Limb (tissue), 2 donors: ENCODE results near the gene PRR14.
"Not testable (repeated sequence)": the region's sequence is repeated elsewhere in the genome, so short reads cannot be mapped to it uniquely, and the experiment has no call there.

Source experiments
- DNase-seq, 2 donors: peaks; one replicate each; pipeline ENCODE4 v3.0.0-alpha.2; 2016; ENCODE audit errors: extremely low spot score in 2 of 2

PRR14 gene

GRCh38 chr16:30628628-30629540, 21.9 kb upstream of the PRR14 start:
- DNase-seq = peak; percentile 69 to 89

DNA sequence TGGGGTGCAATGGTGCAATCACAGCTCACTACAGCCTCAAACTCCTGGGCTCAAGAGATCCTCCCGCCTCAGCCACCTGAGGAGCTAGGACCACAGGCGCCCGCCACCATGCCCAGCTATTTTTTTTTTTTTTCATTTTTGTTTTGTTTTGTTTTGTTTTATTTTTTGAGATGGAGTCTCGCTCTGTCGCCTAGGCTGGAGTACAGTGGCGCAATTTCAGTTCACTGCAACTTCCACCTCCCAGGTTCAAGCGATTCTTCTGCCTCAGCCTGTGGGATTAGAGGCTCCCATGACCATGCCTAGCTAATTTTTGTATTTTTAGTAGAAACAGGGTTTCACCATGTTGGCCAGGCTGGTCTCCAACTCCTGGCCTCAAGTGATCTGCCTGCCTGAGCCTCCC, 18.3 kb upstream of the PRR14 start:
- not testable (repeated sequence) for DNase-seq

- DNase-seq = no peak
Observed at GRCh38 chr16:30633526-30633925, 17.2 kb upstream of the PRR14 start.

- DNase-seq = no peak
Observed at GRCh38 chr16:30636599-30636998, 14.2 kb upstream of the PRR14 start.

DNA sequence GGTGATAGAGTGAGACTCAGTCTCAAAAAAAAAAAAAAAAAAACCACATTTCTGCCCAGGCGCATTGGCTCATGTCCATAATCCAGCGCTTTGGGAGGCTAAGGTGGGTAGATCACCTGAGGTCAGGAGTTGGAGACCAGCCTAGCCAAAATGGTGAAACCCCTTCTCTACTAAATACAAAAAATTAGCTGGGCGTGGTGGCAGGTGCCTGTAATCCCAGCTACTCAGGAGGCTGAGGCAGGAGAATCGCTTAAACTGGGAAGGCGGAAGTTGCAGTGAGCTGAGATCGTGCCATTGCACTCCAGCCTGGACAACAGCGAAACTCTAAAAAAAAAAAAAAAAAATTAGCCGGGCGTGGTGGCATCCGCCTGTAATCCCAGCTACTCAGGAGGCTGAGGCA, 13.6 kb upstream of the PRR14 start:
- not testable (repeated sequence) for DNase-seq

DNA sequence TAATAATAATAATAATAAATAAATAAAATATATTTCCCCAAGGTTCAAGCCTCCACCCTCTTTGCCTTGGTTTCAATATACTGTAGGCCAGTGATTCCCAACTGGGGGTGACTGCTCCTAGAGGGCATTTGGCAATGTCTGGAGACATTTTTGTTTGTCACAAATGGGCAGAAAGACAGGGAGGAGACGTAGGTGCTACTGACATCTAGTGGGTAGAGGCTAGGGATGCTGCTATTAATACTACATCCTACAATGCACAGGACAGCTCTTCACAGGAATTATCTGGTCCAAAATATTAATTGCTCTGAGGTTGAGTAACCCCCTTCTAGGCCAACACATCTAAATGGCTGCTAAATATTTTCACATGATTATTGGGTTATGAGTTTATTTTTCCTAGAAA, 12.8 kb upstream of the PRR14 start:
- DNase-seq = peak in 1 of 2 donors; percentile 38

DNA sequence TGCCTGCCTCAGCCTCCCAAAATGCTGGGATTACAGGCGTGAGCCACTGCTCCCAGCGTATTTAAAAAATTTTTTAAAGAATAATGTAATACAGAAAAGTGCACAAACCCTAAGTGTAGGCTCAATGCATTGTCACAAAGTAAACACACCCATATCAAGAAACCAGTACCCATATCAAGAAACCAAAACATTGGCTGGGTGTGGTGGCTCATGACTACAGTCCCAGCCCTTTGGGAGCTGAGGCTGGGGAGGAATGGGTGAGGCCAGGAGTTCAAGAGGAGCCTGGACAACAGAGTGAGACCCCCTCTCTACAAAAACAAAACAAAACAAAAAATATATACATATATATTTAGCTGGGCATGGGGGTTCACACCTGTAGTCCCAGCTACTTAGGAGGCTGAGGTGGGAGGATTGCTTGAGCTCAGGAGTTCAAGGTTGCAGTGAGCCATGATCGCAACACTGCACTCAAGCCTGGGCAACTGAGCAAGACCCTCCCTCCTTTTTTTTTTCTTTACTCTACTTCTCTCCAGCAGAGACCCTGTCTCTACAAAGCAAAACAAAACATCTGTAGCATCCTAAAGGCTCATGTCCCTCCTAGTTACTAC, 9.3 kb upstream of the PRR14 start:
- no peak for DNase-seq

- no peak for DNase-seq
Observed at GRCh38 chr16:30644334-30644830, 6.4 kb upstream of the PRR14 start.

- no peak for DNase-seq
Observed at GRCh38 chr16:30645727-30646126, 5.0 kb upstream of the PRR14 start.

DNA sequence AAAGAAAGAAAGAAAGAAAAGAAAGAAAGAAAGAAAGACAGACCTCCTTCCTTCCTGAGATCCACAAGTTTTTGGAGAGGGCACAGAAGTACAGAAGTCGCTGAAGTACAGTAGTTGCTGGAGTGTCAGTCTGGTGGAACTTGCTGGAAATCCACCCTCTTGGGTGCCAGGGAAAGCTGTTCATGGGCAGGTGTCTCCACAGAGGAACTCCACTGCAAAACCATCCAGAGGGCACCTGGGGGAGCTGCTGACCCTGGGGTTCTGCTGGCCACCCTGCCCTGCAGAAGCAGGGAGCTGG, 3.5 kb upstream of the PRR14 start:
- DNase-seq = no peak

DNA sequence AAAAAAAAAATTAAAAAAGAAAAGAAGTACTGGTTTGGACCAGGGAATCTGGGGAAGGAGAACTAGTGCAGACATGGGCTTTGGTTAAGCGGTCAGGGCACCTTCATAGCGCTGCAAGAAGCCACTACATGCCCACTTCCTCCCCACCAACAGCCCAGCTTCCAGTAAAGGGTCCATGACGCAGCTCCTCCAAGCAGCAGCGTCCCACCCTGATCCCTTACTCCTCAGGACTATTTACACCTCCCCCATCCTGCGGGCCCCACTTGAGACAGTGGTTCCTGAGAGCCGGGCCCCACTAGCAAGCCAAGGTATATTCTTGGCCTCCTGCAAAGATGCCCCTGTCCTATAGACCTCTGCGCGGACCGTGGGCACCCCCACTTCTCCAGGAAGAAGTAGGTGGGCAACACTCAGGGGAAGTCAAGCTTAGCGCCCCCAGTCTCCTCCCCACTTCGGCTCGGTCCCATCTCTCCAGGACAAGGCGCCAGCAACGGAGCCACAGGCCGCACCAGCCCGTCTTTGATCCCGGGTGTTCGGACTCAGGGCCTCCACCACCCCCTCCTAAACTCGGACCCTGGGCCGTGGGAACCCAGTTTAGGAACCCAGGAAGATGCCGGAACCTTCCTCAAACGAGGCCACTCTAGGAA, 913 bp upstream of the PRR14 start:
- DNase-seq = peak in 1 of 2 donors; percentile 8

- peak; percentile 8 to 74 for DNase-seq
Observed at GRCh38 chr16:30651124-30652004, 604 bp downstream of the PRR14 start.

DNA sequence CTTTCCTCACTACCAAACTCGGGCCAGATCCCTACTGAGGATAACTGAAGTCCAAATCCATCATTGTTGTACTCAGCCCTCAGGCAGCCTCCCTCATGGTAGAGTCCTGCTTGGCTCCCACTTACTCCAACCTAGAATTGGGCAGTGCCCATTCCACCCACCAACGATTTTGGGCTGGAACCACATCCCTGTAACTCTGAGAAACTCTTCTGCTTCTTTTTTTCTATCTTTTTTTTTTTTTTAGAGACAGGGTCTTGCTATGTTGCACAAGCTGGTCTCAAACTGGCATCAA, 1.2 kb downstream of the PRR14 start:
- DNase-seq = no peak

- no peak for DNase-seq
Observed at GRCh38 chr16:30652718-30653117, 2.0 kb downstream of the PRR14 start.

- no peak for DNase-seq
Observed at GRCh38 chr16:30654856-30655255, 4.1 kb downstream of the PRR14 start.

GRCh38 chr16:30655815-30656347, 5.1 kb downstream of the PRR14 start:
- no peak for DNase-seq

GRCh38 chr16:30656388-30656787, 5.6 kb downstream of the PRR14 start:
- DNase-seq = no peak

DNA sequence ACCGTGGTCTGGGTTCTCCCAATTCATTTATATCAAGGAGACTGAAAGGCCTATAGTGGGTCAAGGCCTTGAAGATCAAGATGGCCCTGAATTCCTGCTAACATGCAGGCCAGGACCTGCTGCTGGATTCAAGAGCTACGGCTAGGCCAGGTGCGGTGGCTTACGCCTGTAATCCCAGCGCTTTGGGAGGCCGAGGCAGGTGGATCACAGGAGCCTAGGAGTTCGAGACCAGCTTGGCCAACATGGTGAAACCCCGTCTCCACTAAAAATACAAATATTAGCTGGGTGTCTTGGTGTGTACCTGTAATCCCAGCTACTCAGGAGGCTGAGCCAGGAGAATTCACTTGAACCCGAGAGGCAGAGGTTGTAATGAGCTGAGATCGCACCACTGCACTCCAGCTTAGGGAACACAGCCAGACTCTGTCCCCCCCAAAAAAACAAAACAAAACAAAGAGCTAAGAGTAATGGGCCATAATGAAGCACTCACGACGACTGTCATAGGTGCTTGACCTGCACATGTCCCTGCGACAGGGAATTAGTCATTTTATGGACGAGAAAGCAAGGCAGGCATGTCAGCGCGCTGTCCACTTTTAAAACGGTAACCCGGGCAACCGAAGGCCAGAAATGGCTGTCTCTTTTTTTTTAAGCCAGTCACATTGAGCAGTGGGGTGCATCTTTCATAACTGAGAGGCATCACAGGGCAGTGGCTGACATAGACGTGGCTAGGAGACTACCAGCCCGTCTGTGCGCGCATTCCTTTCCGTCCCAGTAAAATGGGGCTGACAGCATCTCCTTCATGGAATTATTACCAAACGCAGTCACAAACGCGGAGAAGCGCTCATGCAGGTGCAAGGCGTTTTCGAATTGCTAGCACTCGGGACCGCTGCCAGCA, 6.5 kb downstream of the PRR14 start:
- no peak for DNase-seq

GRCh38 chr16:30657866-30658730, 7.3 kb downstream of the PRR14 start, which contains the start of gene FBRS:
FBRS (plus strand) TSS chr16:30658431; CDS start chr16:30659519, 1,088 bp downstream.
- peak; percentile 100 for DNase-seq
